COLO668 (cell line): ENCODE measurements around the gene MCHR1.

Experiments
- DNase-seq: peaks from one replicate; lab custom pipeline; 2025; ENCODE audit not compliant: unreplicated experiment; lab: John Stamatoyannopoulos, UW

MCHR1 gene

GRCh38 chr22:40679249-40679963, at the start of gene MCHR1:
MCHR1 (plus strand) TSS chr22:40679484; CDS start chr22:40679653, 169 bp downstream.
- no peak for DNase-seq

GRCh38 chr22:40631925-40632324, 47.4 kb upstream of the MCHR1 start:
- DNase-seq: no peak

- DNase-seq: no peak
Observed at GRCh38 chr22:40633036-40633435, 46.2 kb upstream of the MCHR1 start.

GRCh38 chr22:40634119-40634903, 45.0 kb upstream of the MCHR1 start:
- DNase-seq: no peak

- DNase-seq: no peak
Observed at GRCh38 chr22:40635043-40635939, 44.0 kb upstream of the MCHR1 start.

- DNase-seq: peak; percentile 67
Observed at GRCh38 chr22:40635940-40636379, 43.3 kb upstream of the MCHR1 start.

GRCh38 chr22:40636380-40637182, 42.7 kb upstream of the MCHR1 start, which contains the start of gene MRTFA:
MRTFA (minus strand) TSS chr22:40636719.
- peak; percentile 99 for DNase-seq

- DNase-seq: peak; percentile 56
Observed at GRCh38 chr22:40637183-40638150, 41.8 kb upstream of the MCHR1 start.

GRCh38 chr22:40638261-40638660, 41.0 kb upstream of the MCHR1 start:
- no peak for DNase-seq

- DNase-seq: no peak
Observed at GRCh38 chr22:40641269-40641668, 38.0 kb upstream of the MCHR1 start.

GRCh38 chr22:40642316-40642715, 37.0 kb upstream of the MCHR1 start:
- DNase-seq: no peak

- no peak for DNase-seq
Observed at GRCh38 chr22:40645579-40646197, 33.6 kb upstream of the MCHR1 start.

GRCh38 chr22:40648386-40648785, 30.9 kb upstream of the MCHR1 start:
- no peak for DNase-seq

GRCh38 chr22:40651057-40651456, 28.2 kb upstream of the MCHR1 start:
- DNase-seq: no peak

GRCh38 chr22:40651563-40652501, 27.5 kb upstream of the MCHR1 start:
- peak; percentile 89 for DNase-seq

GRCh38 chr22:40653361-40653760, 25.9 kb upstream of the MCHR1 start:
- DNase-seq: no peak

GRCh38 chr22:40654522-40655167, 24.6 kb upstream of the MCHR1 start:
- peak; percentile 21 for DNase-seq
